GM12892 (cell line): ENCODE results near the gene LAMB1.

ENCODE experiments used
- POLR2A ChIP-seq: IDR thresholded peaks from 2 replicates; pipeline ENCODE4 v1.6.1; 2011; ENCODE audit warnings: low read depth, low read length, control low read depth
- TAF1 ChIP-seq: IDR thresholded peaks from 2 replicates; pipeline ENCODE4 v1.6.1; 2011; ENCODE audit warnings: low read depth, mild to moderate bottlenecking, control low read depth, low read length, borderline replicate concordance

DNA sequence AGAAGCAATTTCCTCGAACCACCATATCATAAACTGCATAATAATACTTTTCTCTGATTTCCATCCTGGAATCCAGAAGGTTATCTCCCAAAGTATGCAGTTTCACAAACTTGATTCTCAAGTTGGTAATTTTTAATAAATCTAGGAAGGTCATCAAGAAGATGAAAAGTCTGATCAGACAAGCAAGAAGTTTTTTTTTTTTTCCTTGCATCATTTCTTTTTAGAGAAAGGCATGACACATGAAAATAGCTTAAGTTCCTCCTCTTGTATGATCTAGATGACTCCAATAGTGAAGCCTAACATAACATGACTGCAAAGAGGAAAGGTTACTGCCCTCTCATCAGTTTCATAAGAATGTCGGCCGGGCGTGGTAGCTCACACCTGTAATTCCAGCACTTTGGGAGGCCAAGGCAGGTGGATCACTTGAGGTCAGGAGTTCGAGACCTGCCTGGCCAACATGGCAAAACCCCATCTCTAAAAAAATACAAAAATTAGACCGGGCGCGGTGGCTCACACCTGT, 22.2 kb downstream of the LAMB1 start:
- TF ChIP-seq POLR2A (no peak), TAF1 (no peak)
